ENCODE results near the gene TULP4. TPM values are rescaled to one million over a fixed set of nuclear protein-coding genes. Genes with fewer than 3 reads are reported as not detected.

The TULP4 gene
- total and polyA plus RNA-seq, 2 donors (not counting 1 experiment from before 2014, with no cell fraction given) = 16.8 to 88.2 TPM

DNA sequence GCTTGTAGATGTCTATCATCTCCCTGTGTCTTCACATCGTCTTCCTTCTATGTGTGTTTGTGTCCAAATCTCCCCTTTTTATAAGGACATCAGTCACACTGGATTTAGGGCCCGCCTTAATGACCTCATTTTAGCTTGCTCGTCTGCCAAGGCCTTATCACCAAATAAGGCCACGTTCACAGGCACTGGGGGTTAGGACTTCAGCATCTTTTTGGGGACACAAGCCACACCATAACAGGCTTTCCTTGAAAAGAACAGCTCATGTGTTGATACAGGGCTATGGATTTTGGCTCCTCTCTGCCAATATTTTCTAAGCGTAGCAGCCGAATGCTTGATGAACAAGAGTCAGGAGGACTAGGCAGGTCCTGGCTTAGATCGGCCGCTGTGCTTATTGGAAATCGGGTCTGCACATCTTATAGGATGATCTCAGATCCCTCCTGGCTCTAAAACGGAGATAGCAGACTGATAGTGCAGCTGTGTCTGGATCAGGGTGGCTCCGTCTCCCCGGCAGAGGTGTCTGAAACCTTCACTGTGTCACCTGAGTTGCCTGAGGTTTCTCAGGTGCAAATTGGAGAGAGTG is 231.4 kb downstream of the TULP4 start:
- no peak for DNase-seq (ENCODE audit: low read depth in 2 of 2)
- TF ChIP-seq, protein P1, sequence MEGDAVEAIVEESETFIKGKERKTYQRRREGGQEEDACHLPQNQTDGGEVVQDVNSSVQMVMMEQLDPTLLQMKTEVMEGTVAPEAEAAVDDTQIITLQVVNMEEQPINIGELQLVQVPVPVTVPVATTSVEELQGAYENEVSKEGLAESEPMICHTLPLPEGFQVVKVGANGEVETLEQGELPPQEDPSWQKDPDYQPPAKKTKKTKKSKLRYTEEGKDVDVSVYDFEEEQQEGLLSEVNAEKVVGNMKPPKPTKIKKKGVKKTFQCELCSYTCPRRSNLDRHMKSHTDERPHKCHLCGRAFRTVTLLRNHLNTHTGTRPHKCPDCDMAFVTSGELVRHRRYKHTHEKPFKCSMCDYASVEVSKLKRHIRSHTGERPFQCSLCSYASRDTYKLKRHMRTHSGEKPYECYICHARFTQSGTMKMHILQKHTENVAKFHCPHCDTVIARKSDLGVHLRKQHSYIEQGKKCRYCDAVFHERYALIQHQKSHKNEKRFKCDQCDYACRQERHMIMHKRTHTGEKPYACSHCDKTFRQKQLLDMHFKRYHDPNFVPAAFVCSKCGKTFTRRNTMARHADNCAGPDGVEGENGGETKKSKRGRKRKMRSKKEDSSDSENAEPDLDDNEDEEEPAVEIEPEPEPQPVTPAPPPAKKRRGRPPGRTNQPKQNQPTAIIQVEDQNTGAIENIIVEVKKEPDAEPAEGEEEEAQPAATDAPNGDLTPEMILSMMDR (conservative IDR thresholded peaks at IDR 0.05 in 1 of 2, IDR thresholded peaks at IDR 0.05 in 1 of 2; ENCODE audit: low read depth in 1 of 2, low read length in 2 of 2) = no peak
- no peak for TF ChIP-seq EZH2 (IDR thresholded peaks at IDR 0.05; ENCODE audit: low read length, missing control alignments)
- no peaks in the 10 kb centered on the region for H4K20me1 ChIP-seq (ENCODE audit: control insufficient read depth, extremely low read depth, insufficient read depth, low read length)

DNA sequence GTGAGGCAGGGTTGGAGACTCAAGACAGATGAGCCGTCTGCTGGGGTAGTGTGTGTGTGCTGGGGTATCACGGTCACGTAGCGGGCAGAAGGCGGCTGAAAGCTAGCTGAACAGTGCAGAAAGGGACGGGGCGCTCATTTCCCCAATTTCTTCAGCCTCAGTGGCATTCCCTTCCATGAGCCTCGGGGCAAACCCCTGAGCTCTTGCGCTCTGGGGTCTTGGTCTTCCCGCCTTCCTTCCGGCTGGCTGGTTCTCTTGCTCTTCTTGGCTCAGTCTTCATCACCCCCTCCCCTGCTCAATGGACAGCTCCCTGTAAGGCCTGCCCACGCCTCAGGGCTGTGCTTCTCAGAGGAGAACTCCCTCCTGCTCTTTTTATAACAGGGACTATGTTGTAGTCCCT is 232.2 kb downstream of the TULP4 start:
- TF ChIP-seq, protein P1 (conservative IDR thresholded peaks at IDR 0.05 in 1 of 2, IDR thresholded peaks at IDR 0.05 in 1 of 2; ENCODE audit: low read depth in 1 of 2, low read length in 2 of 2) = no peak
- TF ChIP-seq EZH2 (IDR thresholded peaks at IDR 0.05; ENCODE audit: low read length, missing control alignments) = no peak
- no peak overlapping the region for H3K4me3 ChIP-seq (replicated peaks in 1 of 4; ENCODE audit: control extremely low read depth in 1 of 4, insufficient read depth in 1 of 4, low read depth in 3 of 4, low read length in 4 of 4)
- H3K4me2 ChIP-seq (ENCODE audit: extremely low read depth, insufficient read depth, low read length) = no peak overlapping the region
- peaks cover 2% of the 10 kb centered on the region for H3K27me3 ChIP-seq (ENCODE audit: control insufficient read depth, insufficient read depth, low read length)
- no peak overlapping the region for H3K27ac ChIP-seq (ENCODE audit: insufficient read depth, low read length)
- DNase-seq (ENCODE audit: low read depth in 2 of 2) = no peak
- no peaks in the 10 kb centered on the region for H3K79me2 ChIP-seq (ENCODE audit: control insufficient read depth, insufficient read depth, low read length)
- no peaks in the 10 kb centered on the region for H4K20me1 ChIP-seq (ENCODE audit: control insufficient read depth, extremely low read depth, insufficient read depth, low read length)
- no peaks in the 10 kb centered on the region for H3K36me3 ChIP-seq (ENCODE audit: control insufficient read depth, insufficient read depth, low read length)
- H3K4me1 ChIP-seq (ENCODE audit: control insufficient read depth, extremely low read depth, insufficient read depth, low read length) = no peaks in the 10 kb centered on the region
- H3K9ac ChIP-seq (ENCODE audit: insufficient read depth, low read length) = no peak overlapping the region
- no peak overlapping the region for H2AFZ ChIP-seq (ENCODE audit: low read length)
- H3K9me3 ChIP-seq (ENCODE audit: control insufficient read depth, insufficient read depth, low read depth, low read length) = no peaks in the 10 kb centered on the region

More for the DNA sequence above, 231.4 kb downstream of the TULP4 start:
- H3K79me2 ChIP-seq (ENCODE audit: control insufficient read depth, insufficient read depth, low read length) = no peaks in the 10 kb centered on the region
- H3K9ac ChIP-seq (ENCODE audit: insufficient read depth, low read length) = no peak overlapping the region
- H3K9me3 ChIP-seq (ENCODE audit: control insufficient read depth, insufficient read depth, low read depth, low read length) = no peaks in the 10 kb centered on the region
- H3K4me1 ChIP-seq (ENCODE audit: control insufficient read depth, extremely low read depth, insufficient read depth, low read length) = no peaks in the 10 kb centered on the region
- peaks cover 9% of the 10 kb centered on the region for H3K27me3 ChIP-seq (ENCODE audit: control insufficient read depth, insufficient read depth, low read length)
- H3K4me3 ChIP-seq (replicated peaks in 1 of 4; ENCODE audit: control extremely low read depth in 1 of 4, insufficient read depth in 1 of 4, low read depth in 3 of 4, low read length in 4 of 4) = no peak overlapping the region
- no peaks in the 10 kb centered on the region for H3K36me3 ChIP-seq (ENCODE audit: control insufficient read depth, insufficient read depth, low read length)
- no peak overlapping the region for H3K27ac ChIP-seq (ENCODE audit: insufficient read depth, low read length)
- H3K4me2 ChIP-seq (ENCODE audit: extremely low read depth, insufficient read depth, low read length) = no peak overlapping the region
- no peak overlapping the region for H2AFZ ChIP-seq (ENCODE audit: low read length)

DNA sequence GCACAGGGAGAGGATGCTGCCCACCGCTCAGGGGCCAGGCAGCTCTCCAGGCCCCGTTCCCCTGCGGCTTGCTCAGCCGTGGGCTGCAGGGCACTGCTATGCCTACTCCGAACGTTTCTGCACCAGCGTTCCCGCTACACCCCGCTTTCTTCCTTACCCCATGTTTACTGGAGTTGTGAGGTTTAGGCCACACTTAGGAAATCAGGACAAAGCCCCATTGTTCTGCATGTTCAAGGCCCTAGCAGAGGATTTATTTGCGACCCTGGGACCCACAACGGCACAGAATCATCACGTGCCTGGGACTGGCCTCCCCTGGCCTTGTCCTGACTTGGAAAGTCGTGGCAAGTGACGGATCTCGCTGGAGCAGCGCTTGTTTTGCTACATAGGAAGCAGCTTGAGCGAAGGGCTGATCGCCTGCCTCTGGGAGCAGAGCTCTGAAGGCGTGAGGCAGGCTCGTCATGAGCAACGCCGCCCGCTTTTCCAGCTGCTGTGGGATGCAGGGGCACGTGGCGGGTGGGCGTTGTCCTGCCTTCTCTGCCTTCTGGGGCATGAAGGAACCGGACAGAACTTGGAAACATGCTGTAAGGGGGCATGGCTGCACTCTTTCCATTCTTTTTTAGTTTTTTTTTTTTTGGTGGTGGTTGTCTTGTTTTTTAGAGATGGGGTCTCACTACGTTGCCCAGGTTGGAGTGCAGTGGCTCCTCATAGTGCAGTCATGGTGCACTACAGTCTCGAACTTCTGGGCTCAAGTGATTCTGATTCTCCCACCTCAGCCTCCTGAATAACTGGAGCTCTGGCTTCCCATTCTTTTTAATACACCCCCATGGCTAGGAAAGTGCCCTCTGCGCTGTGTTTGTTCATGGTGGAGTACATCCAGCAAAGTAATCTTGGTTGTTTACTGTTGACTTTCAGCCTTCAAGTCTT is 233.0 kb downstream of the TULP4 start:
- H3K9ac ChIP-seq (ENCODE audit: insufficient read depth, low read length) = no peak overlapping the region
- no peak for DNase-seq (ENCODE audit: low read depth in 2 of 2)
- H3K9me3 ChIP-seq (ENCODE audit: control insufficient read depth, insufficient read depth, low read depth, low read length) = no peaks in the 10 kb centered on the region
- no peak overlapping the region for H3K27ac ChIP-seq (ENCODE audit: insufficient read depth, low read length)
- no peaks in the 10 kb centered on the region for H3K27me3 ChIP-seq (ENCODE audit: control insufficient read depth, insufficient read depth, low read length)
- H3K79me2 ChIP-seq (ENCODE audit: control insufficient read depth, insufficient read depth, low read length) = no peaks in the 10 kb centered on the region
- no peaks in the 10 kb centered on the region for H3K4me1 ChIP-seq (ENCODE audit: control insufficient read depth, extremely low read depth, insufficient read depth, low read length)
- no peak overlapping the region for H3K4me2 ChIP-seq (ENCODE audit: extremely low read depth, insufficient read depth, low read length)
- TF ChIP-seq, protein P1 (conservative IDR thresholded peaks at IDR 0.05 in 1 of 2, IDR thresholded peaks at IDR 0.05 in 1 of 2; ENCODE audit: low read depth in 1 of 2, low read length in 2 of 2) = no peak
- TF ChIP-seq EZH2 (IDR thresholded peaks at IDR 0.05; ENCODE audit: low read length, missing control alignments) = no peak
- no peaks in the 10 kb centered on the region for H3K36me3 ChIP-seq (ENCODE audit: control insufficient read depth, insufficient read depth, low read length)
- no peak overlapping the region for H2AFZ ChIP-seq (ENCODE audit: low read length)
- H4K20me1 ChIP-seq (ENCODE audit: control insufficient read depth, extremely low read depth, insufficient read depth, low read length) = no peaks in the 10 kb centered on the region
- H3K4me3 ChIP-seq (replicated peaks in 1 of 4; ENCODE audit: control extremely low read depth in 1 of 4, insufficient read depth in 1 of 4, low read depth in 3 of 4, low read length in 4 of 4) = no peak overlapping the region

All from fibroblast of lung (primary cell).